ENCODE results near the gene TREML1.
A peak's percentile ranks its signal among the peaks of the same experiment; 100 is the strongest.

TREML1 gene, protein sequence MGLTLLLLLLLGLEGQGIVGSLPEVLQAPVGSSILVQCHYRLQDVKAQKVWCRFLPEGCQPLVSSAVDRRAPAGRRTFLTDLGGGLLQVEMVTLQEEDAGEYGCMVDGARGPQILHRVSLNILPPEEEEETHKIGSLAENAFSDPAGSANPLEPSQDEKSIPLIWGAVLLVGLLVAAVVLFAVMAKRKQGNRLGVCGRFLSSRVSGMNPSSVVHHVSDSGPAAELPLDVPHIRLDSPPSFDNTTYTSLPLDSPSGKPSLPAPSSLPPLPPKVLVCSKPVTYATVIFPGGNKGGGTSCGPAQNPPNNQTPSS

DNA sequence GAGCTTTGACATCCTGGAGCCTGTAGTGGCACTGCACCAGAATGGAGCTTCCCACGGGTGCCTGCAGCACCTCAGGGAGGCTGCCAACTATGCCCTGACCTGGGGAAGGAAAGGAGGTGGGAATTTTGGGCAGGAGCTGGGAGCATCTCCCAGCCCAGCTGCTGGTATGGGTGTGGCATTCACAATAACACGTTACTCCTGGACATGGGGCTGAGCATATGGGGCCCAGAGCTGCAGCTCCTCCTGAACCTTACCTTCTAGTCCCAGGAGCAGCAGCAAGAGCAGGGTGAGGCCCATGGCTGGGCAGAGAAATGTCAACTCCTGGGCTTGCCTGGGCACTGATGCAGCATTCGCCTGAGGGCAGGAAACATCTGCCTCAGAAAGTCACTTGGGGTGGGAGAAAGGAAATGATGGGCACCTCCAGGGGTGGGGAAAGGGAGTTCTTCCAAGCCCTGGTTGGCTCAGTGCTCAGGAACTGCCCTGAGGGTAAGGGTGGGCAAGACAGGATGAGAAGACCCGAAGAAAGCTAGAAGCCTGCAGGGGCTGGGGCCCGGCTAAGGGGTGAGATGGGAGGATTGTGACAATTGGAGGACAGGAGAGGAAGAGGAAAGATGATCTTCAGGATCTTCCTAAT lies at the start of gene TREML1:
TSS of gene TREML1 (minus strand) at position 356 of the 634 bp plus-strand sequence. CDS start at position 297, 59 bp downstream.
- TF ChIP-seq, protein P1, sequence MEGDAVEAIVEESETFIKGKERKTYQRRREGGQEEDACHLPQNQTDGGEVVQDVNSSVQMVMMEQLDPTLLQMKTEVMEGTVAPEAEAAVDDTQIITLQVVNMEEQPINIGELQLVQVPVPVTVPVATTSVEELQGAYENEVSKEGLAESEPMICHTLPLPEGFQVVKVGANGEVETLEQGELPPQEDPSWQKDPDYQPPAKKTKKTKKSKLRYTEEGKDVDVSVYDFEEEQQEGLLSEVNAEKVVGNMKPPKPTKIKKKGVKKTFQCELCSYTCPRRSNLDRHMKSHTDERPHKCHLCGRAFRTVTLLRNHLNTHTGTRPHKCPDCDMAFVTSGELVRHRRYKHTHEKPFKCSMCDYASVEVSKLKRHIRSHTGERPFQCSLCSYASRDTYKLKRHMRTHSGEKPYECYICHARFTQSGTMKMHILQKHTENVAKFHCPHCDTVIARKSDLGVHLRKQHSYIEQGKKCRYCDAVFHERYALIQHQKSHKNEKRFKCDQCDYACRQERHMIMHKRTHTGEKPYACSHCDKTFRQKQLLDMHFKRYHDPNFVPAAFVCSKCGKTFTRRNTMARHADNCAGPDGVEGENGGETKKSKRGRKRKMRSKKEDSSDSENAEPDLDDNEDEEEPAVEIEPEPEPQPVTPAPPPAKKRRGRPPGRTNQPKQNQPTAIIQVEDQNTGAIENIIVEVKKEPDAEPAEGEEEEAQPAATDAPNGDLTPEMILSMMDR (IDR thresholded peaks at IDR 0.05; ENCODE audit: unreplicated experiment in 3 of 3): no peak
- Mint-ChIP-seq H3K9me3 (no peaks in the 10 kb centered on the region), H3K36me3 (ENCODE audit: low read depth) (no peaks in the 10 kb centered on the region), H3K27ac (peak within 1 kb of the TSS in 1 of 3 experiments; percentile 35), H3K4me1 (peaks cover 1% of the 10 kb centered on the region), H3K27me3 (ENCODE audit: low read depth) (peaks cover 29% of the 10 kb centered on the region), H3K4me3 (no peak within 1 kb of the TSS)

DNA sequence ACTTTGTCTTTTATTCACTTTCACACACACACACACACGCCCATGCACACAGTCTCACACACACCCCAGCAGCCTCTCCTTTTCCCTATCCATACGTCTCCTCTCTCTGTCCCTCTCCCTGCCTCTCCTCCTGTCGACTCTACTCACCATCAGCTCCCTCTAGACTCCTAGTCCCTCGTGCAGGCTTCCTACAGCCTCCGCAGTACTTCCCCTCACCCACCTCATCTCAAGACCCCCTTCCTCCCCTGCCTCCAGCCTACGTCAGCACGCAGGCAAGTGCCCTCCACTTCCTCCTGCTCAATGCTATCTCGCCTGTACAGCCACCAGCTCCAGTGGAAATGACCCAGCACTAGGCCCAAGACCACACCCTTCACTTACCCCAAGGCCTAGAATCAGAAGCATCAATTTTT lies 47.6 kb upstream of the TREML1 start:
- Mint-ChIP-seq H3K27me3 (ENCODE audit: low read depth) (peaks cover 7% of the 10 kb centered on the region), H3K9me3 (peaks cover under 1% of the 10 kb centered on the region), H3K4me3 (no peak overlapping the region), H3K4me1 (peaks cover 4% of the 10 kb centered on the region), H3K27ac (no peak overlapping the region), H3K36me3 (ENCODE audit: low read depth) (no peaks in the 10 kb centered on the region)
- TF ChIP-seq, protein P1 (IDR thresholded peaks at IDR 0.05; ENCODE audit: unreplicated experiment in 3 of 3): no peak

DNA sequence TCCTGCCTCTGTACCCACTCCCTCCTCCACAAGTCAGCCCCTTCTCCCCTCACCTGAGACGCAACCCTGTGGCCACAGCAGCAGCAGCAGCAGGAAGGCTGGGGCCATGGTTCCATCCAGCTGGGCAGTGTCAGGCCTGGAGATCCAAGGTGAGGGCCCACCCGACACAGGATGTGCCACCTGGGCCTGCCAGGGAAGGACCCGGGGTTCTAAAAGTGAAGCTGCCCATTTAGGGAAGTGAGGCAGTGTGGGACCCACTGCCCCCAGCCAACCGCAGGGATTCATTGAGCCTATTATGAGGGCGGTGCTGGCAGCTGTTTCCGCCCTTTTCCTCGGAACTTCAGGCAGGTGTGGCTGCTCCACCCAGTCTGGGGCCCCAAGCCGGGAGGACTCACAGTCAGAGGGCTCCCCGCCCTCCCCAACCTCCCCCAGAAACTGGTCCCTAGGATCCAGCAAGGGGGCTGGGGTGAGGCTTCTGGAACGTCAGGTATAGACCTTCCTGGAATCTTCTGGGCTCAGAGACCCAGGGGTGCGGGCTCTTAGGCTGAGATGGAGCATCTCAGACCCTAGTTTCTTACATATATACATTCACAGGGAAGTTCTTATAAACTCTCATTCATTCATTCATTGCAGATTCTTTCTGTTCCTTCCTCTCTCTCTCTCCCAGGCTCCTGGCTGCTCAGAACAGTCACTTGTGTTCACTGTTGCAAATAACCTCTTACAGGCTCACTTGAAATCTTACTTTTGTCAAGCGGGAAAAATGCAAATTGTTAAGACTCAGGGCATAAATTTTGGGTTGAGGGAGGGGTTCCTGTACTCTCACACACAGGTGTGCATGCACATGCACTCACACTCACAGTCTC lies 47.0 kb upstream of the TREML1 start, which contains the start of gene TREML2:
TSS of gene TREML2 (minus strand) at position 249 of the 863 bp plus-strand sequence. CDS start at position 108, 141 bp downstream.
- TF ChIP-seq, protein P1 (IDR thresholded peaks at IDR 0.05; ENCODE audit: unreplicated experiment in 3 of 3): no peak
- Mint-ChIP-seq H3K4me1 (peaks cover 4% of the 10 kb centered on the region), H3K9me3 (no peaks in the 10 kb centered on the region), H3K36me3 (ENCODE audit: low read depth) (no peaks in the 10 kb centered on the region), H3K4me3 (no peak within 1 kb of the TSS), H3K27me3 (ENCODE audit: low read depth) (peaks cover 14% of the 10 kb centered on the region), H3K27ac (no peak within 1 kb of the TSS)

DNA sequence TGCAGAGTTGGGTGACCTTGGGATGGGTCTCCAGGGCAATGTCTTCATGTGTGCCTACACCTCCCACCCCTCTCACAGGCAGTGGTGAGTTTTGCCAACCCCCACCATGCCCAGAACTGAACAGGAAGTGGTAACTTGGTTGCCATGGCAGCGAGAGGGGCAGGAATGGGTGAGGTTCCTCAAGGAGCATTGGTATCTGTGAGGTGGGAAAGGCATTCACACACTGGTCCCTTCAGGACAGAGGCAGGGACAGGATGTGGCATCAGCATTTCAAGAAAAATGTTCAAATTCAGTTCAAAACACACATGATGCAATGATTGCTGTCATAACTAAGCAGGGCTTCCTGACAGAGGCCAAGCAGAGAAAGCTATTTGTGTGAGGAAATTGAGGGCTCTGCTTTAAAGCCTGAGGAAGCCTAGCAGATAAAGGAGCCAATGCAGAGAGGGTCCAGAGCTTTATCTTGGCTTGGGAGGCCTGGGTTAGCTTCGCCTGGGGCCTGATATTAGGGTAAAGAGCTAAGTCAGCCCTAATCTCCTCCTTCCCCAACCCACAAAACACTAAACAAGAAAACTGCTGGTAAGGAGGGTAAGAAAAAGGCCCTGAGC lies 46.3 kb upstream of the TREML1 start:
- H3K27me3 Mint-ChIP-seq (ENCODE audit: low read depth): peaks cover 21% of the 10 kb centered on the region

DNA sequence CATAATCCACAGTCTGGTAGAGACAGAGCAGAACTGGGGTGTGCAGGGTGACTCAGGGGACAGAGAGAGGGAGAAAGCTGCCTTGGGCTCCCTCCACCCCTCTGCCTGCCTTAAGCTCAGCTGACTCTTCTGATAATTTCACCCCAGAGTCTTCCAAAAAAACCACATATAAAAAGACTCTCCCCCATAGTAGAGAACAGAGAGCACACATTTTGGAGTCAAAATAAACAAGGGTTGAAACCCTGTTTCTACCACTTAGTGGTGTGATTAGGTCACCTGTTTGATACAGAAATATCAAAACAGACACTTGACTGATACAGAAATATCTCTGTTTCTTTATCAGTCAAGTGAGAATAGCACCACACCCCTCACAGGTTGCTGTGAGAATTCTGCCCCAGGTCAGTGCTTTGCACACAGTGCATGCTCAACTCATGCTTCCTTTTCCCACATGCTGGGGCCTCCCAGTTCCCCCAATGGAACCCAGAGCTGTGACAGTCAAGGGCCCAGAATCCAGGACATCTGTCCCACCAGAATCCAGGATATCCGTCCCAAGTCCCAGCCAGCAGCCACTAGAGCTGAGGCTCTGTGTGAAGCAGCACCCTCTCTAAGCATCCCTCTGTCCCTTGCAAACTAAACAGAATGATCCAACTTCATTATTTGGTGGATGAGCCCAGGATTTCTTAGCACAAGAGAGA lies 45.6 kb upstream of the TREML1 start:
- H3K36me3 Mint-ChIP-seq (ENCODE audit: low read depth): no peaks in the 10 kb centered on the region
- H3K27me3 Mint-ChIP-seq (ENCODE audit: low read depth): peaks cover 27% of the 10 kb centered on the region
- no peak overlapping the region for H3K27ac Mint-ChIP-seq
- peaks cover 4% of the 10 kb centered on the region for H3K4me1 Mint-ChIP-seq
- H3K9me3 Mint-ChIP-seq: no peaks in the 10 kb centered on the region
- H3K4me3 Mint-ChIP-seq: no peak overlapping the region
- TF ChIP-seq, protein P1 (IDR thresholded peaks at IDR 0.05; ENCODE audit: unreplicated experiment in 3 of 3): no peak

More for the DNA sequence above, 46.3 kb upstream of the TREML1 start:
- no peaks in the 10 kb centered on the region for H3K36me3 Mint-ChIP-seq (ENCODE audit: low read depth)
- TF ChIP-seq, protein P1 (IDR thresholded peaks at IDR 0.05; ENCODE audit: unreplicated experiment in 3 of 3): no peak
- H3K4me3 Mint-ChIP-seq: no peak overlapping the region
- H3K9me3 Mint-ChIP-seq: no peaks in the 10 kb centered on the region
- peaks cover 4% of the 10 kb centered on the region for H3K4me1 Mint-ChIP-seq
- no peak overlapping the region for H3K27ac Mint-ChIP-seq
